ENCODE data around the gene CROCC2.

CROCC2 gene

GRCh38 chr2:240869956-240870875, 35.9 kb upstream of the CROCC2 start:
- Histone ChIP-seq H3K4me3 (ENCODE audit: low read length) (no peak overlapping the region), H3K9ac (ENCODE audit: low read length) (no peak overlapping the region), H3K4me1 (ENCODE audit: control insufficient read depth, insufficient read depth, low read length) (no peaks in the 10 kb centered on the region), H3K9me3 (ENCODE audit: control insufficient read depth, low read length) (no peaks in the 10 kb centered on the region), H3K36me3 (ENCODE audit: control insufficient read depth, insufficient read depth, low read length, severe bottlenecking) (no peaks in the 10 kb centered on the region), H3K27me3 (replicated peaks; ENCODE audit: control insufficient read depth, insufficient read depth, low read length) (peaks cover 60% of the 10 kb centered on the region)
- DNase-seq (ENCODE audit: low read depth) = no peak

- no peaks in the 10 kb centered on the region for H3K4me1 ChIP-seq (ENCODE audit: control insufficient read depth, insufficient read depth, low read length)
- DNase-seq (ENCODE audit: low read depth) = no peak
- no peaks in the 10 kb centered on the region for H3K9me3 ChIP-seq (ENCODE audit: control insufficient read depth, low read length)
- H3K9ac ChIP-seq (ENCODE audit: low read length) = no peak overlapping the region
- H3K4me3 ChIP-seq (ENCODE audit: low read length) = no peak overlapping the region
- no peaks in the 10 kb centered on the region for H3K36me3 ChIP-seq (ENCODE audit: control insufficient read depth, insufficient read depth, low read length, severe bottlenecking)
- H3K27me3 ChIP-seq (replicated peaks; ENCODE audit: control insufficient read depth, insufficient read depth, low read length) = peaks cover 53% of the 10 kb centered on the region
Measured at GRCh38 chr2:240871071-240871958, 34.8 kb upstream of the CROCC2 start.

GRCh38 chr2:240872317-240873097, 33.6 kb upstream of the CROCC2 start:
- no peak overlapping the region for H3K9ac ChIP-seq (ENCODE audit: low read length)
- no peak for DNase-seq (ENCODE audit: low read depth)

GRCh38 chr2:240873098-240873788, 32.9 kb upstream of the CROCC2 start:
- DNase-seq (ENCODE audit: low read depth) = no peak
- Histone ChIP-seq H3K9ac (ENCODE audit: low read length) (no peak overlapping the region), H3K4me3 (ENCODE audit: low read length) (no peak overlapping the region), H3K4me1 (ENCODE audit: control insufficient read depth, insufficient read depth, low read length) (no peaks in the 10 kb centered on the region), H3K27me3 (replicated peaks; ENCODE audit: control insufficient read depth, insufficient read depth, low read length) (peaks cover 42% of the 10 kb centered on the region), H3K36me3 (ENCODE audit: control insufficient read depth, insufficient read depth, low read length, severe bottlenecking) (no peaks in the 10 kb centered on the region), H3K9me3 (ENCODE audit: control insufficient read depth, low read length) (no peaks in the 10 kb centered on the region)

More at GRCh38 chr2:240872317-240873097, 33.6 kb upstream of the CROCC2 start:
- Histone ChIP-seq H3K4me3 (ENCODE audit: low read length) (no peak overlapping the region), H3K4me1 (ENCODE audit: control insufficient read depth, insufficient read depth, low read length) (no peaks in the 10 kb centered on the region), H3K9me3 (ENCODE audit: control insufficient read depth, low read length) (no peaks in the 10 kb centered on the region), H3K27me3 (replicated peaks; ENCODE audit: control insufficient read depth, insufficient read depth, low read length) (peaks cover 49% of the 10 kb centered on the region), H3K36me3 (ENCODE audit: control insufficient read depth, insufficient read depth, low read length, severe bottlenecking) (no peaks in the 10 kb centered on the region)

- H3K27me3 ChIP-seq (replicated peaks; ENCODE audit: control insufficient read depth, insufficient read depth, low read length) = peaks cover 35% of the 10 kb centered on the region
- no peak overlapping the region for H3K9ac ChIP-seq (ENCODE audit: low read length)
- H3K4me1 ChIP-seq (ENCODE audit: control insufficient read depth, insufficient read depth, low read length) = no peaks in the 10 kb centered on the region
- no peaks in the 10 kb centered on the region for H3K36me3 ChIP-seq (ENCODE audit: control insufficient read depth, insufficient read depth, low read length, severe bottlenecking)
- H3K9me3 ChIP-seq (ENCODE audit: control insufficient read depth, low read length) = no peaks in the 10 kb centered on the region
- H3K4me3 ChIP-seq (ENCODE audit: low read length) = no peak overlapping the region
- DNase-seq (ENCODE audit: low read depth) = no peak
Measured at GRCh38 chr2:240873805-240874714, 32.1 kb upstream of the CROCC2 start.

GRCh38 chr2:240874715-240875227, 31.4 kb upstream of the CROCC2 start:
- no peak for DNase-seq (ENCODE audit: low read depth)
- no peaks in the 10 kb centered on the region for H3K36me3 ChIP-seq (ENCODE audit: control insufficient read depth, insufficient read depth, low read length, severe bottlenecking)
- H3K9me3 ChIP-seq (ENCODE audit: control insufficient read depth, low read length) = no peaks in the 10 kb centered on the region

GRCh38 chr2:240875228-240876034, 30.7 kb upstream of the CROCC2 start:
- no peaks in the 10 kb centered on the region for H3K9me3 ChIP-seq (ENCODE audit: control insufficient read depth, low read length)
- DNase-seq (ENCODE audit: low read depth) = no peak
- H3K36me3 ChIP-seq (ENCODE audit: control insufficient read depth, insufficient read depth, low read length, severe bottlenecking) = no peaks in the 10 kb centered on the region
- peaks cover 26% of the 10 kb centered on the region for H3K27me3 ChIP-seq (replicated peaks; ENCODE audit: control insufficient read depth, insufficient read depth, low read length)
- H3K4me3 ChIP-seq (ENCODE audit: low read length) = no peak overlapping the region
- no peak overlapping the region for H3K9ac ChIP-seq (ENCODE audit: low read length)
- H3K4me1 ChIP-seq (ENCODE audit: control insufficient read depth, insufficient read depth, low read length) = no peaks in the 10 kb centered on the region

More at GRCh38 chr2:240874715-240875227, 31.4 kb upstream of the CROCC2 start:
- no peaks in the 10 kb centered on the region for H3K4me1 ChIP-seq (ENCODE audit: control insufficient read depth, insufficient read depth, low read length)
- peaks cover 30% of the 10 kb centered on the region for H3K27me3 ChIP-seq (replicated peaks; ENCODE audit: control insufficient read depth, insufficient read depth, low read length)
- no peak overlapping the region for H3K4me3 ChIP-seq (ENCODE audit: low read length)
- H3K9ac ChIP-seq (ENCODE audit: low read length) = no peak overlapping the region

- H3K36me3 ChIP-seq (ENCODE audit: control insufficient read depth, insufficient read depth, low read length, severe bottlenecking) = no peaks in the 10 kb centered on the region
Measured at GRCh38 chr2:240876035-240876474, 30.1 kb upstream of the CROCC2 start.

More at GRCh38 chr2:240876035-240876474, 30.1 kb upstream of the CROCC2 start:
- H3K4me3 ChIP-seq (ENCODE audit: low read length) = no peak overlapping the region
- H3K4me1 ChIP-seq (ENCODE audit: control insufficient read depth, insufficient read depth, low read length) = no peaks in the 10 kb centered on the region
- DNase-seq (ENCODE audit: low read depth) = no peak
- peaks cover 20% of the 10 kb centered on the region for H3K27me3 ChIP-seq (replicated peaks; ENCODE audit: control insufficient read depth, insufficient read depth, low read length)
- no peak overlapping the region for H3K9ac ChIP-seq (ENCODE audit: low read length)
- H3K9me3 ChIP-seq (ENCODE audit: control insufficient read depth, low read length) = no peaks in the 10 kb centered on the region

All from adipocyte (in vitro differentiated cells).